RKO (cell line): ENCODE data around the gene NCKAP5L.

Experiments
- DNase-seq: peaks from one replicate; pipeline ENCODE4 v3.0.0-alpha.2; 2016; ENCODE audit warnings: low spot score

Gene NCKAP5L

DNA sequence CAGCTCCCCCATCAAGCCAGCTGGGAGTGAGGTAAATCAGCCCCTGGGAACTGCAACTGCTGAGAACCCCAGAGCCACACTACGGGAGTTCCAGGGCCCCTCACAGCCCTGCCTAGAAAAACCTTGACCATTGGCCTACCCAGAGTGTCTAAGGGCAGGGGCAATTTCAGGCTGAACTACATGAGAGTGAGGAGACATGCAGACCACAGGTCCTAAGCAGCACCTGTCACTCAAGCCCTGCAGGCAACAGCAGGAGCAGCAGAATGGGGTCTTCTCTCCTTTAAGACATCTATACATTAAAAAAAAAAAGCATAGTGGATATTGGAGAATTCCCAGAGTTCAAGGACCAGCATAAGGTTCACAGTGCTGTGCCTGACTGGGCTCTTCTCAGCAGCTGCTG lies 4.9 kb downstream of the NCKAP5L start:
- no peak for DNase-seq

GRCh38 chr12:49821373-49822287 lies 6.6 kb downstream of the NCKAP5L start:
- no peak for DNase-seq

DNA sequence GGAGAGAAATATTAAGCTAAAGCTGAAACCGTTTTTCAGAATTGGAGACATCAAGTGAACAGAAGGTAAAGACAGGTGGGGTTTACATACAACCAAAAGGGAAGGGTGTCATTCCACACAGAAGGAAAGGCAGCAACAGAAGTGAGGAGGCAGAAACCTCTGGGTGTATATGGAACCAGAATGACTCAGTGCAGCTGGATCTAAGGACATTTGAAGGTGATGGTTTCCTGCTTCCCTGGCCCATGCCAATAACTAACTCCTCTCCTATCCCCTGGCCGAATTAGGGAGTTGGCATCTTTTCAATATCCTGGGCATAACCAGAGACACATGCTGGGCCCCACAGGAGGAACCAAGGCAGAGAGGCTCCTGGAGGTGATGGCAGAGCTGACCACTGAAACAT lies 8.4 kb downstream of the NCKAP5L start:
- no peak for DNase-seq

DNA sequence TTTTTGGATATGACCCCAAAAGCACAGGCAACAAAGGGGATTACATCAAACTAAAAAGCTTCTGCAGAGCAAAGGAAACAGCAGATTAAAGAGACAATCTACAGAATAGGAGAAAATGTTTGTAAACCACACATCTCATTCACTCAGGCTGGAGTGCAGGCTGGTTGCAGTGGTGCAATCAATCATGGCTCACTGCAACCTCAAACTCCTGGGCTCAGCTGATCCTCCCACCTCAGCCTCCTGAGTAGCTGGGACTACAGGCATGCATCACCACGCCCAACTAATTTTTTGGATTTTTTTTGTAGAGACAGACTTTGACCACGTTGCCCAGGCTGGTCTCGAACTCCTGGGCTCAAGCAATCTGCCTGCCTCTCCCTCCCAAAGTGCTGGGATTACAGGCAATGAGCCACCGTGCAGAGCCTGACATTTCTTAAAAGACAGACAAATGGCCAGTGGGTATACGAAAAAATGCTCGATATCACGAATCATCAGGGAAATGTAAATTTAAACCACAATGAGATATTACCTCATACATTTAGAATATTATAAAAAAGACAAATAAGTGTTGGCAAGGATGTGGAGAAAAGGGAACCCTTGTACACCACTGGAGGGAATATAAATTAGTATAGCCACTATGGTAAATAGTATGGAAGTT lies 9.8 kb downstream of the NCKAP5L start:
- DNase-seq, result no peak

GRCh38 chr12:49813131-49813530 lies 15.1 kb downstream of the NCKAP5L start:
- DNase-seq, result no peak

DNA sequence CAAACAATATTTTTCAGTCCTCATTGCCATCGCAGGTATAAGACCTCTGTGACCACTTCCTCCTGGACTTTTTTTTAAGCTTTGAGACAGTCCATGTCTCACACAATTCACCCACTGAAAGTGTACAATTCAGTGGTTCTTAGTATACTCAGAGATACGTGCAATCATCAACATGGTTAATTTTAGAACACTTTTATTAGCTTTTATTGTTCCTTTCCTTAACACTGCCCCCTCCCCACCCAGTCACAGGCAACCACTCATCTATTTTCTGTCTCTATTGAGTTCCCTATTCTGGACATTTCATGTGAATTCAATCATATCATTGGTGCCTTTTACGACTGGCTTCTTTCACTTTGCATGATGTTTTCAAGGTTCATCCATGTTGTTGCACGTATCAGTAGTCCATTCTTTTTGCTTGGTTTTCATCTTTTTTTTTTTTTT lies 16.2 kb downstream of the NCKAP5L start:
- DNase-seq, result no peak

GRCh38 chr12:49811136-49811535 lies 17.1 kb downstream of the NCKAP5L start:
- DNase-seq, result no peak

DNA sequence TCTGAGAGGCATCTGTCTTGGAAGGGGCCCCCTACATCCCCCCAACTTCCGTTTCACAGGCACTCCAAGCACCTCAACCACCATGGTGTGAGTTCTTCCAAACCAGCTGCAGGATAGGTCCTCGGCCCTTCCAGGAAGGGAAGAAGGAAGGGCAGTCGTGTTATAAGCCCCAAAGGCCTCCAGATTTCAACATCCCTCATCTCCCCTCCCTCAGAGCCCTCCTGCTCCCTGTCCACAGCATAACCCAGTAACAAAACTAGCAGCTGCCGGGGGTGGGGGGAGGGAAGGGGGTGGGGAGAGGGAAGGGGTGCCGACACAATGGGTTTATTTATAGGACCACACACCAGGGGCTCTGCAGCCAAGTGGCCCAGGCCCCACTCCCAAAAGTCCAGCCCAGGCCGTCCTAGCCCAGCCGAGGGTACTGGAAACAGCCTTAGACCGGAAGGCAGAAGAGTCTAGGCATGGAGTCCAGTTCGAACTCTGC lies 18.3 kb downstream of the NCKAP5L start:
- DNase-seq, result no peak

DNA sequence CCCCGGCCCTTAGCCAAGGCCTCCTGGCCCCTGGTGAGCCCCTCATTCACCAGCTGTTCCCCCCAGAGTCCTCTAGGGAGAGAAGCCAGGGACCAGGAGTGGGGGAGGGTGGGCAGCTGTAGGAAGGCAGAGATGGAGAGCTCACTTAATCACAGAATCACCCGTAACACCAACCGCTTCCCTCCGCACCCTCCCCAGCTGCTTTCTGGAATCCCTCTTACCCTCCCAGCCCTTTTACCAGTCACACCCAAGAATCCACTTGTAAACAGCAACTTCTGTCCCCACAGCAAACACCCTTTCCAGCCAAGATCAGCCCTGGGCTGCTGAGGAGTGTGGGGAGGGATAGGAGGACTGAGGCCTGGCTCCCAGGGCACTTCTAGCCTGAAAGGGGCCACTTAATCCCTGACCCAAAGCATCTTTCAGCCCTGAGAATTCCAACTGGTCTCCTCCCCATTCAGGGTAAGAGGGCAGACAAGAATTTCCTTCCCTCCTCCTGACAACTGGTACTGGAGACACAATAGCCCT lies 18.8 kb downstream of the NCKAP5L start:
- DNase-seq, result no peak

GRCh38 chr12:49808686-49809380 lies 19.4 kb downstream of the NCKAP5L start:
- DNase-seq, result no peak

DNA sequence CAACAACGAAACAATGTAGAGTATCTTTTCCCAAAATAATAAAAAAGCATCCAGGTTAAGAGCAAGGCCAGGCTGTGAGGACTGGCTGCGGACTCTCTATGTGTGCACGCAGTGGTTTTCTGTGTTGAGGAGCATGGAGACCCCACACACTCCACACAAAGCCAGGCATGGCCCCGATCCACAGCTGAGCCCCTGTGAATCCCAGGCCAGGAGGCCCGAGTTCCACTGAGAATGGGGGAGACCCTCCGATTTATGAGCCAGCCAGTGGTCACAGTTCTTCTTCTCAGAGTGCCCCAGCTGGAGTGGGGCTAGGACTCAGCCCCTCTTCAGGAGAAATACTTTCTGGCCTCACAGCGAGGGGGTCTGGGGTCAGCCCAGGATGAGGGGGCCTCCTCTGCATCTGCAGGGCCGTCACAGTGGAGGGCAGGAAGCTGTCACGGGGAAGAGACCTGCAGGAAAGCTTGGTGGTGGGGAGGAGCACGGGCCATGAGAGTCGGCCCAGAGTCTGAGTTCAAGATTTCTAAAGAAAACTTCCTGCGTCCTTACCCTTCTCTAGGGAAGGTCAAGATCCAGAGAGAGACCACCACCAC lies 20.1 kb downstream of the NCKAP5L start:
- DNase-seq, result no peak

- no peak for DNase-seq
These were observed 21.3 kb downstream of the NCKAP5L start for GRCh38 chr12:49806877-49807276.

DNA sequence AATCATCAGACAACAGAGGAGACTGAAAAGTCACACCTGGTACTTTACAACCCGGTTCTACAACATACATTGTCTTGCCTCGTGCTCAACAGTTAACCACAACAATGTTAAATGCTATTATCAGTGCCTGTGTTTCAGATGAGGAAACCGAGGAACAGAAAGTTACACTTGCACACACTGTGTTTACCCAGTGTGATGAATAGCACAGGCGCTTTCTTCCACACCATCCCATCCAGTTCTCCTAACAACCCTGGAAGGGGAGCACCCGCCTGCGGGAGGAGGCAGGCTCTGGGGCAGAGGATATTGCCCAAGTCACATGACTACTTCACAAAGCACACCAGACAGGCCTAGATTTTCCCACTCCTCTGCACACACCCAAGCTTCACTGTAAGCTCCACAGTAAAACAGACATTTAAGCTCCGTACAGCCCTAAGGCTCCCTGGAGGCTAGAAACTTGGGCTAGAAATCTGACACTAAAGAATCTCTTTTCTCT lies 21.8 kb downstream of the NCKAP5L start:
- no peak for DNase-seq

DNA sequence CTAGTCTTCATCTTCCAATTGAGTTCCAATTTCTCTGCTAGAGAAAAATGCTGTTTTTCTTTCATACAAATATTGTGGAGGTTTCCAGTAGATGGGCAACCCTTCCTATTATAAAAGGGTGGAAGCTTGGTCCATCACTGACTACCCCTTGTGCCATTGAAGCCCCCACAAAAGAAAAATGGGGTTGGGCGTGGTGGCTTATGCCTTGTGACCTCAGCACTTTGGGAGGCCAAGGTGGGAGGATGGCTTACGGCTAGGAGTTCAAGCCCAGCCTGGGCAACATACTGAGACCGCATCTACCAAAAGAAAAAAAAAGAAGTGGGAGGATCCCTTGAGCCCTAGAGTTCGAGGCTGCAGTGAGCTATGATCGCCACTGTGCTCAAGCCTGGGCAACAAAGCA lies 22.8 kb downstream of the NCKAP5L start:
- no peak for DNase-seq

DNA sequence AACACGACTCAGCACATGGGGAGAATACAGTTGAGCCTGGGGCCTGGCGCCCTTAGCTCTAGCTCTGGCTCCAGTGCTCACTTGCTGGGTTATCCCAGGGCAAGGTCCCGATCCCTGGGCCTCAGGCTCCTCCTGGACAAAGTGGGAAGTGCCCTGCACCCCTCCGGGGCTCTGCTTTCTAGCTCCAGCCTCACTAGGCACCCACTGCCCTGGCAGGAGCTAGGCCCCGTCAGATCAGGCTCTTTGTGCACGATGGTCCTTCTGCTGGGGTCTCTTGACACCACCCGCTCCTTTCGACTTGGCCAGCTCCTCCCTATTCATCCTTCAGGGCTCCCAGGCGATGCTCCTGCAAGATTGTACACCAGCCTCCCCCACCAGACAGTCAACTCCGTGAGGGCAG lies 23.4 kb downstream of the NCKAP5L start:
- no peak for DNase-seq

DNA sequence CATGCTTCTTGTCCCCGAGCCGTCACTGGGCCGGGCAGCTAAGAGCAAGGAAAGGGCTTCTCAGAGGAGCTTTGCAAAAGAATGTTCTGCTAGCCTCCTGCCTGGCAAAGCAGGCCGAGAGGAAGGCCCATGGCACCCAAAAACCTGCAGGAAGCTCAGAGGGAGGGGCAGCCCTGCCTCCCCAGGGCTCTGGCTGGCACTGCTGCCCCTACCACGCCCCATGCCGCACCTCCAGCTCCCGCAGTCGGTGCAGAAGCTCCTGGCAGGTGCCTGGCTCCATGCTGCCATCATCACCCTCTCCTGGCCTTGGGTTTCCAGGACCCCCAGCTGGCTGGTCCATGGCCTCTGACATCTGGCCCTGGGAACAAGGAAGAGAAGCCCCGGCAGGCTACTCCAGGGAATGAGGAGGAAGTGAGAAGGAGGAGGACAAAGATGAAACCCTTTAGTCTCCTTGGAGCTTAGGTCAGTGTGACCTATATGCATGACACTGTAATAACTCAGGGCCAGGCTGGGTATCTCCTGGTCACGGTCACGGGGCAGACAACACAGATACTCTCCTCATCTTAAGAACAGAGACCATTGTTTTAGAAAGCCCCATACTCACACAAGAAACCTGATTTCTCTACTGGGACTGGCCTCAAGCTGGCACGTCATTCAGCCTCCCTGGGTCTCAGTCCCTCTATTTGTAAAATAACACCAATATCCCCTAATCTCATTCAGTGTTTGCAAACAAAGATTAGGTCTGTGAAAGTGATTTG lies 24.3 kb downstream of the NCKAP5L start:
- DNase-seq, result no peak

GRCh38 chr12:49801141-49802063 lies 26.8 kb downstream of the NCKAP5L start:
- DNase-seq, result no peak

GRCh38 chr12:49800421-49801140 lies 27.6 kb downstream of the NCKAP5L start:
- no peak for DNase-seq

- no peak for DNase-seq
These were observed 29.3 kb downstream of the NCKAP5L start for GRCh38 chr12:49798934-49799333.
